Hepatocyte (in vitro differentiated cells): ENCODE measurements around the gene NPBWR2. TPM values are rescaled to one million over a fixed set of nuclear protein-coding genes. Genes with fewer than 3 reads are reported as not detected.

Experiments used
- DNase-seq: peaks from one replicate; pipeline ENCODE4 v3.0.0-alpha.2; 2016; ENCODE audit warnings: low spot score
- H2AFZ ChIP-seq: fragments of 200-600 bp; sonication (generic); 2 replicates; pipeline ENCODE4 v1.6.0; 2016; ENCODE audit warnings: antibody characterized with exemption, mild to moderate bottlenecking
- H3K27ac ChIP-seq: fragments of 200-600 bp; sonication (generic); 2 replicates; pipeline ENCODE4 v1.5.1; 2016; ENCODE audit warnings: mild to moderate bottlenecking
- H3K27me3 ChIP-seq: fragments of 200-600 bp; sonication (generic); 2 replicates; pipeline ENCODE4 v1.6.1; 2016
- H3K36me3 ChIP-seq: fragments of 200-600 bp; sonication (generic); replicated peaks from 2 replicates; pipeline ENCODE4 v1.5.1; 2016; ENCODE audit warnings: low read depth; ENCODE audit not compliant: insufficient read depth
- H3K4me1 ChIP-seq: fragments of 200-600 bp; sonication (generic); 2 replicates; pipeline ENCODE4 v1.5.1; 2016; ENCODE audit warnings: mild to moderate bottlenecking, moderate library complexity; ENCODE audit not compliant: insufficient read depth
- H3K4me2 ChIP-seq: fragments of 200-600 bp; sonication (generic); 2 replicates; pipeline ENCODE4 v1.6.0; 2016
- H3K4me3 ChIP-seq: fragments of 200-600 bp; sonication (generic); 2 replicates; pipeline ENCODE4 v1.5.1; 2016; ENCODE audit warnings: mild to moderate bottlenecking
- H3K79me2 ChIP-seq: fragments of 200-600 bp; sonication (generic); 2 replicates; pipeline ENCODE4 v1.6.0; 2017; ENCODE audit warnings: mild to moderate bottlenecking
- H3K9me2 ChIP-seq: fragments of 200-600 bp; sonication (generic); replicated peaks from 2 replicates; pipeline ENCODE4 v1.6.0; 2017; ENCODE audit warnings: mild to moderate bottlenecking; ENCODE audit not compliant: insufficient read depth
- H3K9me3 ChIP-seq: fragments of 200-600 bp; sonication (generic); 2 replicates; pipeline ENCODE4 v1.5.1; 2016; ENCODE audit warnings: low read depth, mild to moderate bottlenecking
- H4K20me1 ChIP-seq: fragments of 200-600 bp; sonication (generic); 2 replicates; pipeline ENCODE4 v1.6.0; 2016; ENCODE audit warnings: mild to moderate bottlenecking; ENCODE audit not compliant: insufficient read depth, poor library complexity, severe bottlenecking
- EZH2 ChIP-seq: fragments of 200-600 bp; sonication (generic); IDR thresholded peaks from 2 replicates; pipeline ENCODE4 v1.6.1; 2016; ENCODE audit warnings: antibody characterized with exemption, mild to moderate bottlenecking, borderline replicate concordance
- EZH2phosphoT487 ChIP-seq: fragments of 200-600 bp; sonication (generic); IDR thresholded peaks from one replicate; pipeline ENCODE4 v1.6.1; 2018; ENCODE audit warnings: antibody characterized with exemption, mild to moderate bottlenecking, low read depth, moderate library complexity; ENCODE audit not compliant: unreplicated experiment, severe bottlenecking
- WGBS: methylation state at CpG from one replicate; pipeline ENCODE4 v1.1.6; 2016; ENCODE audit warnings: low lambda C conversion rate; ENCODE audit errors: missing lambda C conversion rate; 5-methylcytosine and 5-hydroxymethylcytosine counted together
- polyA plus RNA-seq: library from polyadenylated mRNA; unstranded; fragments of >200 nt; fragmentation: Nextera tagmentation; extraction: Ambion mirVana; gene quantifications from 2 replicates; pipeline ENCODE4 v1.2.1, GENCODE V29; 2016
- total RNA-seq: library from RNA; depleted of rRNA; stranded (reverse); fragments of >200 nt; gene quantifications from 2 replicates; pipeline ENCODE4 v1.2.3, GENCODE V29; 2014
- TF ChIP-seq, protein P1 (sequence below): fragments of 200-600 bp; sonication (generic); IDR thresholded peaks from 2 replicates; pipeline ENCODE4 v1.5.1; 2016; ENCODE audit warnings: antibody characterized with exemption, mild to moderate bottlenecking; ENCODE audit not compliant: poor library complexity

Gene NPBWR2
- total and polyA plus RNA-seq, 2 experiments from 2014 or later, result not detected

DNA sequence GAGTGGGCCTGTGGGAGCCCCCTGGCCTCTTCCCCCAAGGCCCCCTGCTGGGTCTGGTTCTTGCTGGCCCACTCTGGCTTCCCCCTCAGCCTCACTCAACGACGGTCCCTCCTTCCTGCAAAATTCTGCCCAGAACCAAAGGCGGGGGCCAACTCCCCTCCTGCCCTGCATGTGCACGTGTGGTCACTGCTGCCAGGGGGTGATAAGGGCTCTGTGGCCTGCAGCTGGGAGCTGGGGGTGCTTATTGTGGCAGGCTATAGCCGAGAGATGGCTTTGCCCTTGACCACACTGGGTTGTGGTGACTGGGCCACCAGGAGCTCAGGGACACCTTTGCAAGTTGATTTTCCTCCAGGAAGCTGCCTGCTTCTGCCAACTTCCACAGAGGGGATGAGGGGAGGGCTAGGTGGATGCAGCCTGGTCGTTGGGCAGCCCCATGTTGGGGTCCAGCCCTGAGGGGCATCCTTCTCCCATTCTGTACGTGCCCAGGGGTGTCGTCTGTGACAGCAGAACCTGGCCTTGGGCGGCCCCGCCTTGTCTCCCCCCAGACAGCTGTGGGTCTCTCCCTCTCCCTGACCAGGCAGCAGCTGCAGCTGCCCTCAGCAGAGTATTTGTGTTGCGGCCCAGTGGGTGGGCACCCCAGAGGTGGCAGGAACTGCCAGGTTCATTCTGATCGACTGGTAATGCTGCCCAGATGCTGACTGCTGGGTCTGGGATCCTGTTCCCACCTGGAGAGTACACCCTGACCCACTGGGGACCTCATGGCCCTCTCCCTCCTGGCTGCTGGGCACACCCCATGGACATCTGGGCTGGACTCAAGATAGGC lies 38.8 kb downstream of the NPBWR2 start:
- no peak for DNase-seq
- no peaks in the 10 kb centered on the region for H3K27me3 ChIP-seq
- no peaks in the 10 kb centered on the region for H3K36me3 ChIP-seq
- no peak overlapping the region for H2AFZ ChIP-seq
- no peak overlapping the region for H3K4me3 ChIP-seq
- no peaks in the 10 kb centered on the region for H3K9me3 ChIP-seq
- peaks cover 6% of the 10 kb centered on the region for H3K4me1 ChIP-seq
- no peak overlapping the region for H3K4me2 ChIP-seq
- H3K27ac ChIP-seq, result no peak overlapping the region
- H3K9me2 ChIP-seq, result no peaks in the 10 kb centered on the region
- WGBS, result 94% methylated on average over 12 of the region's 12 CpGs
- H3K79me2 ChIP-seq, result peaks cover 8% of the 10 kb centered on the region
- no peaks in the 10 kb centered on the region for H4K20me1 ChIP-seq
- TF ChIP-seq EZH2phosphoT487, result no peak
- TF ChIP-seq, protein P1, sequence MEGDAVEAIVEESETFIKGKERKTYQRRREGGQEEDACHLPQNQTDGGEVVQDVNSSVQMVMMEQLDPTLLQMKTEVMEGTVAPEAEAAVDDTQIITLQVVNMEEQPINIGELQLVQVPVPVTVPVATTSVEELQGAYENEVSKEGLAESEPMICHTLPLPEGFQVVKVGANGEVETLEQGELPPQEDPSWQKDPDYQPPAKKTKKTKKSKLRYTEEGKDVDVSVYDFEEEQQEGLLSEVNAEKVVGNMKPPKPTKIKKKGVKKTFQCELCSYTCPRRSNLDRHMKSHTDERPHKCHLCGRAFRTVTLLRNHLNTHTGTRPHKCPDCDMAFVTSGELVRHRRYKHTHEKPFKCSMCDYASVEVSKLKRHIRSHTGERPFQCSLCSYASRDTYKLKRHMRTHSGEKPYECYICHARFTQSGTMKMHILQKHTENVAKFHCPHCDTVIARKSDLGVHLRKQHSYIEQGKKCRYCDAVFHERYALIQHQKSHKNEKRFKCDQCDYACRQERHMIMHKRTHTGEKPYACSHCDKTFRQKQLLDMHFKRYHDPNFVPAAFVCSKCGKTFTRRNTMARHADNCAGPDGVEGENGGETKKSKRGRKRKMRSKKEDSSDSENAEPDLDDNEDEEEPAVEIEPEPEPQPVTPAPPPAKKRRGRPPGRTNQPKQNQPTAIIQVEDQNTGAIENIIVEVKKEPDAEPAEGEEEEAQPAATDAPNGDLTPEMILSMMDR, result no peak

DNA sequence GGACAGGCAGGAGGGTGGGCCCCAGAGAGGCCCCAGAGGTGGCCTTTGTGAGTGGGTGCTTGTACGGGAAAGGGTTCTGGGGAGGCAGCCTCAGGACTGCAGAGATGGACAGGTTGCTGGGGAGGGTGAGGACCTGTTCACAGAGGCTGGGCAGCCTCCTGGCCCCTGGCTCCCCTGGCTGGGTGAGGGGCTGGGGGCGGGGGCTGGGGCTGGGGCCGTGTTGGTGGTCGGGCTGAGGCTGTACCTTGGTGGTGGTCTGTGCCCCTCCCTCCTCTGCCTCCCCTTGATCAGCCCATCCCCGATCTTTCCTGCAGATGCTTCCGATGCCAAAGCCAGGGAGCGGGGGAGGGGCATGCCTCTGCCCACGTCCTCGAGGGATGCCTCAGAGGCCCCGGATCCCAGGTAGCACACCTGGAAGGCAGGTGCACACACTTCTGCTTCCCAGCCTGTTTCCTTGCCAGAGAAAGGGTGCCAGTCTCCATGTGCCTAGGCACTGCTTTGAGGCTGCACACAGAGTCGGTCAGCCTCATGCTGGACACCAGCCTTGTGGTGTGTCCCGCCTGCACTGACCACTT lies 39.5 kb downstream of the NPBWR2 start:
- Histone ChIP-seq H3K4me2 (no peak overlapping the region), H4K20me1 (no peaks in the 10 kb centered on the region), H3K9me2 (no peaks in the 10 kb centered on the region), H2AFZ (no peak overlapping the region), H3K27ac (no peak overlapping the region), H3K9me3 (no peaks in the 10 kb centered on the region), H3K4me1 (peaks cover 6% of the 10 kb centered on the region), H3K4me3 (no peak overlapping the region), H3K27me3 (no peaks in the 10 kb centered on the region), H3K36me3 (no peaks in the 10 kb centered on the region), H3K79me2 (peaks cover 12% of the 10 kb centered on the region)
- DNase-seq, result no peak
- WGBS, result 87% methylated on average over 11 of the region's 12 CpGs
- TF ChIP-seq, protein P1, result no peak
- TF ChIP-seq EZH2phosphoT487, result no peak
- no peak for TF ChIP-seq EZH2

DNA sequence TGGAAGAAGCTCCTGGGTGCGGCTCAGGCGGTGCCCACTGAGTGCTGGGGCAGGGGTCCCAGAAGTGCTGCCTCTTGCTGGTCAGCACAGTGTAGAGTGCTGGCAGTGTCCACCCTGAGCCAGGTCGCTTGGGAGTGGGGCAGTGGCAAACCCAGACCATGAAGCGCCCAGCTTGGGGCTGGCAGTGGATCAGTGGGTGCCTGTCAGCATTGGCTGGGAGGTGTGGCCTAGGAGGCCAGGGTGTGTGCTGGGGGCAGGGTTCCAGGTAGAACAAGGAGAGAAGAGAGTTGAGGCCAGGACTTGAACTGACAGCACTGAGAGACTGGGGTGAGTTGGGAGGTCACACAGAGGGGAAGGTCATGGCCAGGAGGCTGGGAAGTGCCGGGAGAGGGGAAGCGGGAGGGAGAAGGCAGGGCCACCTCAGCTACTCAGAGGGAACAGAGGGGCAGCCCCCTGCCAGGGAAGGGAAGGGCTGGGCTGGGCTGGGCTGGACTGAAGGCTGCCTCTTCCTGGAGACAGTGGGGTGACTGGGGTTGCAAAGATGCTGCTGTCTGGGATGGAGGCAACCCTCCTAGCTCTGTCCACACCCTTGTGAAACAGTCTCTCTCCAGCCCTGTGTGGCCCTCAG lies 40.2 kb downstream of the NPBWR2 start:
- Histone ChIP-seq H3K4me2 (no peak overlapping the region), H3K27ac (no peak overlapping the region), H3K9me3 (no peaks in the 10 kb centered on the region), H3K9me2 (no peaks in the 10 kb centered on the region), H3K4me3 (no peak overlapping the region), H3K27me3 (no peaks in the 10 kb centered on the region), H3K4me1 (peaks cover 12% of the 10 kb centered on the region), H3K79me2 (peaks cover 12% of the 10 kb centered on the region), H3K36me3 (no peaks in the 10 kb centered on the region), H4K20me1 (no peaks in the 10 kb centered on the region), H2AFZ (no peak overlapping the region)
- TF ChIP-seq EZH2 (no peak), EZH2phosphoT487 (no peak)
- TF ChIP-seq, protein P1, result no peak
- DNase-seq, result no peak
- WGBS, result 92% methylated on average over 6 of the region's 6 CpGs
